HepG2 (cell line): ENCODE data around the gene LSM12. TPM values are rescaled to one million over a fixed set of nuclear protein-coding genes. Genes with fewer than 3 reads are reported as not detected.

Experiments used
- ATAC-seq: fragments of 200-7000 bp; cut with Tn5 transposase; 3 replicates; pipeline ENCODE4 v1.9.1; 2020; ENCODE audit warnings: mild to moderate bottlenecking, moderate library complexity
- BruUV-seq: library from RNA; stranded (reverse); fragments of 400-500 nt; replicated peaks from 2 replicates; lab custom pipeline; 2021; lab: Mats Ljungman, UMichigan
- CTCF ChIA-PET: fragments of 300-600 bp; formaldehyde crosslinking; extraction: SDS; loops from one replicate; lab custom pipeline; 2021; ENCODE audit warnings: low total read pairs, inconsistent platforms, low intra/inter-chr PET ratio; lab: Yijun Ruan, JAX
- POLR2A ChIA-PET: fragments of 350-600 bp; sonication (Branson Sonifier 250); formaldehyde crosslinking; loops from one replicate; lab custom pipeline; 2020; ENCODE audit warnings: antibody characterized with exemption, inconsistent platforms; lab: Yijun Ruan, JAX
- DNase-seq: peaks from one replicate; pipeline ENCODE4 v3.0.0-alpha.2; 2015; ENCODE audit warnings: low spot score
- FAIRE-seq: peaks from 3 replicates; lab custom pipeline; 2011; peaks lifted over from hg19 to GRCh38; lab: Jason Lieb, UNC
- H2AFZ ChIP-seq: one replicate; pipeline ENCODE4 v1.6.1; 2011; ENCODE audit warnings: low read length, inconsistent platforms
- H3K27ac ChIP-seq: fragments of 300-600 bp; 3 replicates; pipeline ENCODE4 v1.8.0; 2011; ENCODE audit warnings: mixed run types, mild to moderate bottlenecking, mixed read lengths, low read length, inconsistent platforms; ENCODE audit not compliant: insufficient read depth; ENCODE audit errors: extremely low read length
- H3K27me3 ChIP-seq, 2 experiments: fragments of 200-600 bp in 1 of 2; 2 replicates in 1 of 2; 3 replicates in 1 of 2; pipeline versions ENCODE4 v1.6.0 to v1.8.0; 2011; ENCODE audit warnings: low read length in 2 of 2, mild to moderate bottlenecking in 2 of 2, moderate library complexity in 2 of 2, inconsistent platforms in 1 of 2; ENCODE audit not compliant: insufficient read depth in 2 of 2, control insufficient read depth in 1 of 2
- H3K36me3 ChIP-seq, 2 experiments: fragments of 200-600 bp in 1 of 2; replicated peaks in 1 of 2; 2 replicates in 1 of 2; 3 replicates in 1 of 2; pipeline versions ENCODE4 v1.5.1 to v1.8.0; 2011; ENCODE audit warnings: low read length in 2 of 2, inconsistent platforms in 1 of 2; ENCODE audit not compliant: insufficient read depth in 2 of 2, control insufficient read depth in 1 of 2
- H3K4me1 ChIP-seq: 2 replicates; pipeline ENCODE4 v1.5.1; 2012; ENCODE audit warnings: low read length, inconsistent platforms; ENCODE audit not compliant: insufficient read depth
- H3K4me2 ChIP-seq: 2 replicates; pipeline ENCODE4 v1.6.0; 2011; ENCODE audit warnings: low read depth, low read length, inconsistent platforms
- H3K4me3 ChIP-seq, 3 experiments: fragments of 200-600 bp in 1 of 3; sonication (generic), shearing (Covaris generic) in 1 of 3; replicated peaks in 1 of 3; 2 replicates each; pipeline ENCODE4 v1.5.1; 2011 to 2016; ENCODE audit warnings: low read length in 3 of 3, inconsistent platforms in 2 of 3, low read depth in 2 of 3, mild to moderate bottlenecking in 2 of 3, control low read depth in 1 of 3, mixed read lengths in 1 of 3; ENCODE audit not compliant: insufficient read depth in 1 of 3
- H3K79me2 ChIP-seq: one replicate; pipeline ENCODE4 v1.6.1; 2011; ENCODE audit warnings: low read length, inconsistent platforms; ENCODE audit not compliant: insufficient read depth
- H3K9ac ChIP-seq: 2 replicates; pipeline ENCODE4 v1.6.0; 2011; ENCODE audit warnings: mild to moderate bottlenecking, low read depth, low read length, inconsistent platforms; ENCODE audit not compliant: insufficient read depth
- H3K9me3 ChIP-seq: 2 replicates; pipeline ENCODE4 v1.5.1; 2012; ENCODE audit warnings: mild to moderate bottlenecking, low read length
- H4K20me1 ChIP-seq: 2 replicates; pipeline ENCODE4 v1.6.0; 2011; ENCODE audit warnings: inconsistent platforms, mild to moderate bottlenecking, low read length, moderate library complexity; ENCODE audit not compliant: insufficient read depth
- EEA1 ChIP-seq: sonication (generic); formaldehyde crosslinking; IDR thresholded peaks from 2 replicates; pipeline ENCODE4 v1.5.1; 2020; ENCODE audit warnings: mild to moderate bottlenecking, missing genetic modification reagents, borderline replicate concordance
- FOSL2 ChIP-seq: sonication (generic); formaldehyde crosslinking; IDR thresholded peaks from 2 replicates; pipeline ENCODE4 v1.4.0; 2020; ENCODE audit warnings: missing genetic modification reagents
- NCOR1 ChIP-seq: fragments of 200-600 bp; sonication (generic); IDR thresholded peaks from 2 replicates; pipeline ENCODE4 v1.7.0; 2017; ENCODE audit warnings: antibody characterized with exemption, low read length, borderline replicate concordance
- RAD21 ChIP-seq: fragments of 450-650 bp; formaldehyde crosslinking; IDR thresholded peaks from 2 replicates; pipeline ENCODE4 v1.5.0; 2020; ENCODE audit warnings: mild to moderate bottlenecking
- RBFOX2 ChIP-seq: fragments of 200-400 bp; formaldehyde crosslinking; IDR thresholded peaks from 2 replicates; pipeline ENCODE4 v1.6.1; 2017; ENCODE audit warnings: low read depth, mild to moderate bottlenecking, low read length
- SIN3A ChIP-seq: IDR thresholded peaks from 2 replicates; pipeline ENCODE4 v1.6.1; 2011; ENCODE audit warnings: low read depth, mild to moderate bottlenecking, control low read depth, low read length, borderline replicate concordance
- ZNF510 ChIP-seq: sonication (generic); formaldehyde crosslinking; IDR thresholded peaks from 2 replicates; pipeline ENCODE4 v1.4.0; 2020; ENCODE audit warnings: low read depth, mild to moderate bottlenecking, missing genetic modification reagents
- ZNF670 ChIP-seq: sonication (generic); formaldehyde crosslinking; IDR thresholded peaks from 2 replicates; pipeline ENCODE4 v1.8.0; 2022; ENCODE audit warnings: mild to moderate bottlenecking, missing genetic modification reagents, borderline replicate concordance
- ZSCAN21 ChIP-seq: sonication (generic); formaldehyde crosslinking; IDR thresholded peaks from 2 replicates; pipeline ENCODE4 v1.8.0; 2022; ENCODE audit warnings: mild to moderate bottlenecking, missing genetic modification reagents, moderate library complexity, borderline replicate concordance
- ZSCAN25 ChIP-seq: sonication (generic); formaldehyde crosslinking; IDR thresholded peaks from 2 replicates; pipeline ENCODE4 v1.8.0; 2022; ENCODE audit warnings: mild to moderate bottlenecking, missing genetic modification reagents
- WGBS: methylation state at CpG from one replicate; pipeline ENCODE4 v1.1.6; 2017; ENCODE audit warnings: low lambda C conversion rate; 5-methylcytosine and 5-hydroxymethylcytosine counted together
- in situ Hi-C: cut with HindIII; loops from 2 replicates; pipeline ENCODE4 v1.10.0; 2017; ENCODE audit warnings: low pct_unique_long_range_greater_than_20kb; ENCODE audit not compliant: extremely low pct_ligation_motif_present
- intact Hi-C: fragments of 100-400 bp; cut with micrococcal nuclease; formaldehyde crosslinking; loops from one replicate; pipeline ENCODE4 v1.10.0; 2022; ENCODE audit not compliant: unreplicated experiment
- polyA plus RNA-seq, 8 experiments: library from polyadenylated mRNA; depleted of rRNA in 3 of 8; stranded (reverse) in 7 of 8; unstranded in 1 of 8; fragments of >200 nt; fragmentation: Illumina TruSeq in 4 of 8; extraction: Trizol in 4 of 8; gene quantifications; 2 replicates each; pipeline versions ENCODE4 v1.2.1 to v1.2.3, GENCODE V29; 2011 to 2016; ENCODE audit warnings: low read depth in 4 of 8, missing spikeins in 1 of 8, mixed read lengths in 1 of 8; ENCODE audit not compliant: insufficient read depth in 1 of 8
- total RNA-seq, 5 experiments: library from RNA; depleted of rRNA; stranded (reverse); fragments of >200 nt; fragmentation: Illumina TruSeq; extraction: Trizol; gene quantifications; 2 replicates each; pipeline ENCODE4 v1.2.3, GENCODE V29; 2016; ENCODE audit warnings: low read depth in 1 of 5
- TF ChIP-seq, protein P1 (sequence below): sonication (generic); formaldehyde crosslinking; IDR thresholded peaks from 2 replicates; pipeline ENCODE4 v1.4.0; 2020; ENCODE audit warnings: mild to moderate bottlenecking, missing genetic modification reagents
- TF ChIP-seq, protein P2 (sequence below): IDR thresholded peaks from 2 replicates; pipeline ENCODE4 v1.6.1; 2012; ENCODE audit warnings: low read depth, low read length, improper control_type of control experiment

LSM12 gene
- total and polyA plus RNA-seq, 2 of the 13 experiments (the other 11 are each of a cell fraction or from before 2014, with no cell fraction given), result 52.8 to 55.7 TPM

GRCh38 chr17:44079877-44080821, 13.7 kb upstream of the LSM12 start (continued):
- no peak for TF ChIP-seq SIN3A
- TF ChIP-seq EEA1 (CRISPR knock-in tag), result 0 out of 2 replicates have a peak, but pooled peaks have one; percentile 51

DNA sequence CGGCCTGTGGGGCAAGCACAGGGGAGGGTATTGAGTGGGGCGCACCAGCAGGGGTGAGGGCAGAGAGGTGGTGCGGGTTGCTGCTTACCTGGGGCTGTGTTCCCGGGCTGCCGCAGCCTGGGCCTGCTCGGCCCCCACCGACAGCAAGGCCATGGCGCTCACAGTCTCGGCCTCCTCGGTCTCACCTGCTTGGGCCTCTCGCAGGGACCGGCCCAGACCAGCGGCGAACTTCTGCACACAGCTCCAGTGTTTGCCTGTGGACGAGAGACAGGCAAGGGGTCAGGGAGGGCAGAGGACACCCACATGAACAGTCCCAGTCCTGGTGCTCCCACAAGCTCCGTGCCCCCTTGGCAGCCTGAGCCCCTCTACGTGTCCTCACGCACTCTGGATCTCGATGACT, 11.9 kb upstream of the LSM12 start:
- POLR2A ChIA-PET, result interaction anchor here (1.0 to 2.6 kb wide), 2 partner anchors 9 to 18 kb away, joined by 4 to 8 read pairs; no protein-coding TSS in a partner anchor
- CTCF ChIA-PET, result no interaction called here
- TF ChIP-seq RBFOX2 (peak; percentile 43; the same call in 1 of the 2 replicates), ZNF670 (CRISPR knock-in tag) (no peak), ZSCAN21 (CRISPR knock-in tag) (no peak), ZNF510 (CRISPR knock-in tag) (no peak), FOSL2 (CRISPR knock-in tag) (no peak), NCOR1 (no peak), RAD21 (no peak), ZSCAN25 (CRISPR knock-in tag) (peak; percentile 73; the same call in 1 of the 2 replicates)
- TF ChIP-seq, protein P1, sequence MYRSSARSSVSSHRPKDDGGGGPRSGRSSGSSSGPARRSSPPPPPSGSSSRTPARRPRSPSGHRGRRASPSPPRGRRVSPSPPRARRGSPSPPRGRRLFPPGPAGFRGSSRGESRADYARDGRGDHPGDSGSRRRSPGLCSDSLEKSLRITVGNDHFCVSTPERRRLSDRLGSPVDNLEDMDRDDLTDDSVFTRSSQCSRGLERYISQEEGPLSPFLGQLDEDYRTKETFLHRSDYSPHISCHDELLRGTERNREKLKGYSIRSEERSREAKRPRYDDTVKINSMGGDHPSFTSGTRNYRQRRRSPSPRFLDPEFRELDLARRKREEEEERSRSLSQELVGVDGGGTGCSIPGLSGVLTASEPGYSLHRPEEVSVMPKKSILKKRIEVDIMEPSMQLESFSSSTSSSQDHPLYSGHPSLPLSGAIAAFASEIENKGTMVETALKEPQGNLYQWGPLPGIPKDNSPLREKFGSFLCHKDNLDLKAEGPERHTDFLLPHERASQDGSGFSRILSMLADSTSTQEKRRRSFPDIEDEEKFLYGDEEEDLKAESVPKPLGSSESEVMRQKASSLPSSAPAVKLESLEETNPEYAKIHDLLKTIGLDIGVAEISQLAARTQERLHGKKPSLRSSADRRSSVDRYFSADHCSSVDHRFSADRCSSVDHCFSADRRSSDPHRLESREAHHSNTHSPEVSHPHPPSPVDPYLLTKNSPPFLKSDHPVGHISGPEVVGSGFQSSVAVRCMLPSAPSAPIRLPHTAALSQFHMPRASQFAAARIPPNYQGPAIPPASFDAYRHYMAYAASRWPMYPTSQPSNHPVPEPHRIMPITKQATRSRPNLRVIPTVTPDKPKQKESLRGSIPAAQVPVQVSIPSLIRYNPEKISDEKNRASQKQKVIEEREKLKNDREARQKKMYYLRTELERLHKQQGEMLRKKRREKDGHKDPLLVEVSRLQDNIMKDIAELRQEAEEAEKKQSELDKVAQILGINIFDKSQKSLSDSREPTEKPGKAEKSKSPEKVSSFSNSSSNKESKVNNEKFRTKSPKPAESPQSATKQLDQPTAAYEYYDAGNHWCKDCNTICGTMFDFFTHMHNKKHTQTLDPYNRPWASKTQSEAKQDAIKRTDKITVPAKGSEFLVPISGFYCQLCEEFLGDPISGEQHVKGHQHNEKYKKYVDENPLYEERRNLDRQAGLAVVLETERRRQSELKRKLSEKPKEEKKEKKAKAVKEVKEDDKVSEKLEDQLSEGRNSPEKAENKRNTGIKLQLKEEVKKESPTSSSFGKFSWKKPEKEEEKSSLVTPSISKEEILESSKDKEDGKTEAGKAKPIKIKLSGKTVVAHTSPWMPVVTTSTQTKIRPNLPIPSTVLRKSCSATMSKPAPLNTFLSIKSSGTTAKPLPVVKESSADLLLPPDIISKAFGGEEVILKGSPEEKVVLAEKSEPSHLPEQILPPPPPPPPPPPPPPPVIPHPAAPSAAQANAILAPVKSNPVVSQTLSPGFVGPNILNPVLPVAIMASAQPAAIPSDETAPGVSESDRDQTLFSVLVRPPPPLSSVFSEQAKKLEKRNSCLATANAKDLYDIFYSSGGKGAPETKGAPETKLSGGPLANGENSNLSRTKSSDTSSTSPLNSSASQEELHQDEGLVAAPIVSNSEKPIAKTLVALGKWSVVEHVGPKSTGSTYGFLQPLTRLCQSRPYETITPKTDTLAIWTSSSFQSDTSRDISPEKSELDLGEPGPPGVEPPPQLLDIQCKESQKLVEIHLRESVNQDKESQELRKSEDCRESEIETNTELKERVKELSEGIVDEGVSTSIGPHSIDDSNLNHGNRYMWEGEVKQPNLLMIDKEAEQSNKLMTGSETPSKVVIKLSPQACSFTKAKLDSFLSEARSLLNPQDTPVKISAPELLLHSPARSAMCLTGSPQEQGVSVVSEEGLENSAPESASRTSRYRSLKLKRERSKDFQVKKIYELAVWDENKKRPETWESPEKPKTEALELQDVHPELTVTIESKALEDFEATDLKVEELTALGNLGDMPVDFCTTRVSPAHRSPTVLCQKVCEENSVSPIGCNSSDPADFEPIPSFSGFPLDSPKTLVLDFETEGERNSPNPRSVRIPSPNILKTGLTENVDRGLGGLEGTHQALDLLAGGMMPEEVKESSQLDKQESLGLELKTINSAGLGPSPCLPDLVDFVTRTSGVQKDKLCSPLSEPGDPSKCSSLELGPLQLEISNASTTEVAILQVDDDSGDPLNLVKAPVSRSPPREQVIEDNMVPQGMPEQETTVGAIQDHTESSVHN, result no peak
- TF ChIP-seq, protein P2, sequence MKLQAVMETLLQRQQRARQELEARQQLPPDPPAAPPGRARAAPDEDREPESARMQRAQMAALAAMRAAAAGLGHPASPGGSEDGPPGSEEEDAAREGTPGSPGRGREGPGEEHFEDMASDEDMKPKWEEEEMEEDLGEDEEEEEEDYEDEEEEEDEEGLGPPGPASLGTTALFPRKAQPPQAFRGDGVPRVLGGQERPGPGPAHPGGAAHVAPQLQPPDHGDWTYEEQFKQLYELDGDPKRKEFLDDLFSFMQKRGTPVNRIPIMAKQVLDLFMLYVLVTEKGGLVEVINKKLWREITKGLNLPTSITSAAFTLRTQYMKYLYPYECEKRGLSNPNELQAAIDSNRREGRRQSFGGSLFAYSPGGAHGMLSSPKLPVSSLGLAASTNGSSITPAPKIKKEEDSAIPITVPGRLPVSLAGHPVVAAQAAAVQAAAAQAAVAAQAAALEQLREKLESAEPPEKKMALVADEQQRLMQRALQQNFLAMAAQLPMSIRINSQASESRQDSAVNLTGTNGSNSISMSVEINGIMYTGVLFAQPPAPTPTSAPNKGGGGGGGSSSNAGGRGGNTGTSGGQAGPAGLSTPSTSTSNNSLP, result no peak

More for the DNA sequence above, 11.9 kb upstream of the LSM12 start:
- FAIRE-seq (no peak), ATAC-seq (no peak), DNase-seq (no peak)
- Histone ChIP-seq H3K4me1 (peaks cover 25% of the 10 kb centered on the region), H3K79me2 (no peaks in the 10 kb centered on the region), H3K9ac (no peak overlapping the region), H2AFZ (no peak overlapping the region), H3K27me3 (no peaks in the 10 kb centered on the region), H3K36me3 (peaks cover 28 to 66% of the 10 kb centered on the region in 2 experiments), H3K4me3 (no peak overlapping the region), H3K4me2 (no peak overlapping the region), H3K27ac (no peak overlapping the region), H3K9me3 (no peaks in the 10 kb centered on the region), H4K20me1 (no peaks in the 10 kb centered on the region)
- BruUV-seq, result no TSS peak
- intact Hi-C loops (no loop called here), in situ Hi-C loops (no loop called here)
- 98% methylated on average over 8 of the region's 19 CpGs for WGBS
